Tibial nerve (tissue), 4 donors: Measurements from ENCODE around the gene ESYT3.
"Not testable (repeated sequence)": the region's sequence is repeated elsewhere in the genome, so short reads cannot be mapped to it uniquely, and the experiment has no call there.

Source experiments
- EP300 ChIP-seq, 2 donors: sonication (generic); formaldehyde crosslinking; IDR thresholded peaks; one replicate each; pipeline ENCODE4 v1.6.1; 2017; ENCODE audit warnings: antibody characterized with exemption in 2 of 2, mild to moderate bottlenecking in 1 of 2
- POLR2A ChIP-seq, 2 donors: fragments of 450-650 bp; IDR thresholded peaks; one replicate each; pipeline ENCODE4 v1.6.1; 2017; ENCODE audit warnings: antibody characterized with exemption in 2 of 2, mild to moderate bottlenecking in 2 of 2, moderate library complexity in 2 of 2
- TF ChIP-seq, protein P1 (sequence below), 5 experiments: fragments of 200-600 bp in 3 of 5; fragments of 450-650 bp in 2 of 5; sonication (generic) in 3 of 5; IDR thresholded peaks; one replicate each; pipeline ENCODE4 v1.5.1; 2016 to 2019; ENCODE audit warnings: antibody characterized with exemption in 5 of 5, mild to moderate bottlenecking in 3 of 5, moderate library complexity in 2 of 5

DNA sequence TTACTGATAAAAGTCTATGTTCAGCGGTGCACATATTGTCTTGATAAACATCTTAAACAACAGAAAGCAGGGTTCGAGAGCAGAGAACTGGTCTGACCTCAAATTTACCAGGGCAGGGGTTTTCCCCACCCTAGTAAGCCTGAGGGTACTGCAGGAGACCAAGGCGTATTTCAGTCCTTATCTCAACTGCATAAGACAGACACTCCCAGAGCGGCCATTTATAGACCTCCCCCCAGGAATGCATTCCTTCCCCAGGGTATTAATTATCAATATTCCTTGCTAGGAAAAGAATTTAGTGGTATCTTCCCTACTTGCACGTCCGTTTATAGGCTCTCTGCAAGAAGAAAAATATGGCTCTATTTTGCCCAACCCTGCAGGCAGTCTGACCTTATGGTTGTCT is 52.2 kb downstream of the ESYT3 start:
- not testable (repeated sequence) for TF ChIP-seq POLR2A, EP300 (IDR thresholded peaks at IDR 0.05)
- TF ChIP-seq, protein P1, sequence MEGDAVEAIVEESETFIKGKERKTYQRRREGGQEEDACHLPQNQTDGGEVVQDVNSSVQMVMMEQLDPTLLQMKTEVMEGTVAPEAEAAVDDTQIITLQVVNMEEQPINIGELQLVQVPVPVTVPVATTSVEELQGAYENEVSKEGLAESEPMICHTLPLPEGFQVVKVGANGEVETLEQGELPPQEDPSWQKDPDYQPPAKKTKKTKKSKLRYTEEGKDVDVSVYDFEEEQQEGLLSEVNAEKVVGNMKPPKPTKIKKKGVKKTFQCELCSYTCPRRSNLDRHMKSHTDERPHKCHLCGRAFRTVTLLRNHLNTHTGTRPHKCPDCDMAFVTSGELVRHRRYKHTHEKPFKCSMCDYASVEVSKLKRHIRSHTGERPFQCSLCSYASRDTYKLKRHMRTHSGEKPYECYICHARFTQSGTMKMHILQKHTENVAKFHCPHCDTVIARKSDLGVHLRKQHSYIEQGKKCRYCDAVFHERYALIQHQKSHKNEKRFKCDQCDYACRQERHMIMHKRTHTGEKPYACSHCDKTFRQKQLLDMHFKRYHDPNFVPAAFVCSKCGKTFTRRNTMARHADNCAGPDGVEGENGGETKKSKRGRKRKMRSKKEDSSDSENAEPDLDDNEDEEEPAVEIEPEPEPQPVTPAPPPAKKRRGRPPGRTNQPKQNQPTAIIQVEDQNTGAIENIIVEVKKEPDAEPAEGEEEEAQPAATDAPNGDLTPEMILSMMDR (IDR thresholded peaks at IDR 0.05): not testable (repeated sequence)
